Measurements from ENCODE around the gene NOG.

The NOG gene

DNA sequence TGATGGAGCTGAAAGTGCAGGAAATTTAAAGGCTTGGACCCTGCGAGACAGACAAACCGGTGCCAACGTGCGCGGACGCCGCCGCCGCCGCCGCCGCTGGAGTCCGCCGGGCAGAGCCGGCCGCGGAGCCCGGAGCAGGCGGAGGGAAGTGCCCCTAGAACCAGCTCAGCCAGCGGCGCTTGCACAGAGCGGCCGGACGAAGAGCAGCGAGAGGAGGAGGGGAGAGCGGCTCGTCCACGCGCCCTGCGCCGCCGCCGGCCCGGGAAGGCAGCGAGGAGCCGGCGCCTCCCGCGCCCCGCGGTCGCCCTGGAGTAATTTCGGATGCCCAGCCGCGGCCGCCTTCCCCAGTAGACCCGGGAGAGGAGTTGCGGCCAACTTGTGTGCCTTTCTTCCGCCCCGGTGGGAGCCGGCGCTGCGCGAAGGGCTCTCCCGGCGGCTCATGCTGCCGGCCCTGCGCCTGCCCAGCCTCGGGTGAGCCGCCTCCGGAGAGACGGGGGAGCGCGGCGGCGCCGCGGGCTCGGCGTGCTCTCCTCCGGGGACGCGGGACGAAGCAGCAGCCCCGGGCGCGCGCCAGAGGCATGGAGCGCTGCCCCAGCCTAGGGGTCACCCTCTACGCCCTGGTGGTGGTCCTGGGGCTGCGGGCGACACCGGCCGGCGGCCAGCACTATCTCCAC lies at the start of gene NOG:
TSS of gene NOG (plus strand) at position 54 of the 674 bp plus-strand sequence. CDS start at position 579, 525 bp downstream.
- no peak for DNase-seq (ENCODE audit: low read depth, low spot score)

DNA sequence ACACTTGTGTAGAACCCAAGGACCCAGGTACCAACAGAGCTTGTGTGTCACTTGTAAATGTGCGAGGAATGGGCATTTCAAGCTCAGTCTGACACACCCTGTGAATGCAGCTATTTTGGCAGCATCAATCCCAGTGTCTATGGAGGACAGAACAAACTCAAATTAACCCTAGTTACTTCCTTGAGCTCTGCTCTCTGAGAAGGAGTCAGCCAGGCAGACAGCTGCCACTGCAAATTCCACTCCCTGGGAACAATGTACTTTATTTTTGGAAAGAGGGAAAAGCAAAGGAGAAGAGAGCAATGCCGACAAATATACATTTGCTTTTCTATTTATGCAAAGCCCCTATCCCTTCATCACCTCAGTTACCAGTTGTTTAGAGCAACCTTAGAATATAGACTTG lies 48.4 kb upstream of the NOG start:
- no peak for DNase-seq (ENCODE audit: low read depth, low spot score)

DNA sequence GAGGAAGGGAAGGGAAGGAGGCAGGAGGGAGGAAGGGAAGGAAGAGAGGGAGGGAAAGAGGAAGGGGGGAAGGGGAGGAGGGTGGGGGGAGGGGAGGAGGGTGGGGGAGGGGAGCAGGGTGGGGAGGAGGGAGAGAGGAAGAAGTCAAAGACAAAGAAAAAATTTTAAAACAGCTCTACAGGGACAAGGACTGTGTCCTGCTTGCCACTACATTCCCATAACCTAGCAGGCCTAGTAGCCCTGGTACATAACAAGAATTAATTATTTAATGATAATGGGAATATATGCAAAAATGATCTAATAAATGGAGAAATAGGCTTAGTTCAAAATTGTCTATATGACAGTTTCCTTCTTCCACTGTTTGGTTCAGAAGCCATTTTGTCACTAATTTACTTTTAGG lies 47.6 kb upstream of the NOG start:
- no peak for DNase-seq (ENCODE audit: low read depth, low spot score)

DNA sequence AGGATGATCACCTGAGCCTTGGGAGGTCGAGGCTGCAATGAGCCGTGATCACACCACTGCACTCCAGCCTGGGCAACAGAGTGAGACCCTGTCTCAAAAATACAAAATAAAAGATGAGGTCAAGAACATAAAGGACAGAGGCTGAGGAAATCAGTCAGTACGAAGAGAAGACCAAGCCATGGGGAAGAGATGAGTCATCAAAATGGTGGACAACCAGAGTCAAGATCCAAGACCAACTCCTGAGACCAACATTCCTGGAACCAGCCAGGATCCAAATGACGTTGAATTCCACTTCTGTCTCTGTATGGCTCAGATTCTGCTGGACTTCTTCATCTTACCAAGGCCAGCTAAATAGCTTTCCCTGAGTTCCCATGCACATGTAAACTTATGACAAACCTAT lies 44.8 kb upstream of the NOG start:
- DNase-seq (ENCODE audit: low read depth, low spot score): no peak

DNA sequence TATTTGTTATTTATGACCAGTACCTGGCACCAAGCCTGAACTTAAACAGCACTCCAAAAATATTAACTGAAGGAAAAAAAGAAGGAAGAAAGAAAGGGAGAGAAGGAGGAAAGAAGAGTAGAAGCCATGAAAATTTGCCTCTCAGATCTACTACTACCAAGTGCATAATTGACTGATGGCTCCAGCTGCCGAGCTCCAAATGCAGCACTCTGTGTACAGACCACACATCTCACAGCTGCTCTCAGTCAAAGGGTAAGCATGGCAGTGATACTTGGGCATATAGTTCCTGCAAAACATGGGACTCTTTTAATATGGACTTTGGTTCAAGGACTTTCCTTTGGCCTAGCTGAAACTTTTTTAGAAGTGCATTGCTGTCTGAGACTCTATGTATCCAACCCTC lies 44.0 kb upstream of the NOG start:
- DNase-seq (ENCODE audit: low read depth, low spot score): no peak

GRCh38 chr17:56557682-56558081 lies 35.8 kb upstream of the NOG start:
- no peak for DNase-seq (ENCODE audit: low read depth, low spot score)

- DNase-seq (ENCODE audit: low read depth, low spot score): no peak
These were observed 35.4 kb upstream of the NOG start for GRCh38 chr17:56558088-56558487.

DNA sequence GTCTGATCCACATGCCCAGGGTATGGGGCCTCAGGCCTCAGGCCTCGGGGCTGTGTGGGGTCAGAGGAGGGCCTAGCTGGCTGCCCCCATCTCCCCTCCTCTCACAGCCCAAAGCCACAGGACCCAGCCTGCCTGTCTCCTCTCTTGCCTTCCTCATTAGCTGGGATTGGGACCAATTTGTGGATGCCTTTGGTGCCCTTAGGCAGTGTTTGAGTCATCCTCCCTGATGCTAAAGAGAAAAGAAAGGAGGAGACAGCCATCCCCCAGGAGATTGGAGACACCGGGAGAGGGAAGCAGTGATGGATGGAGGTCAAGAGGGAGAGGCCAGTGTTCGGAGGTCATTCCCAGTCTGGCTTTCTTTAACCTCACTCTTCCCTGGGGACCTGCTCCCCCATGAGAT lies 23.3 kb upstream of the NOG start:
- no peak for DNase-seq (ENCODE audit: low read depth, low spot score)

GRCh38 chr17:56571456-56571855 lies 22.0 kb upstream of the NOG start:
- DNase-seq (ENCODE audit: low read depth, low spot score): no peak

DNA sequence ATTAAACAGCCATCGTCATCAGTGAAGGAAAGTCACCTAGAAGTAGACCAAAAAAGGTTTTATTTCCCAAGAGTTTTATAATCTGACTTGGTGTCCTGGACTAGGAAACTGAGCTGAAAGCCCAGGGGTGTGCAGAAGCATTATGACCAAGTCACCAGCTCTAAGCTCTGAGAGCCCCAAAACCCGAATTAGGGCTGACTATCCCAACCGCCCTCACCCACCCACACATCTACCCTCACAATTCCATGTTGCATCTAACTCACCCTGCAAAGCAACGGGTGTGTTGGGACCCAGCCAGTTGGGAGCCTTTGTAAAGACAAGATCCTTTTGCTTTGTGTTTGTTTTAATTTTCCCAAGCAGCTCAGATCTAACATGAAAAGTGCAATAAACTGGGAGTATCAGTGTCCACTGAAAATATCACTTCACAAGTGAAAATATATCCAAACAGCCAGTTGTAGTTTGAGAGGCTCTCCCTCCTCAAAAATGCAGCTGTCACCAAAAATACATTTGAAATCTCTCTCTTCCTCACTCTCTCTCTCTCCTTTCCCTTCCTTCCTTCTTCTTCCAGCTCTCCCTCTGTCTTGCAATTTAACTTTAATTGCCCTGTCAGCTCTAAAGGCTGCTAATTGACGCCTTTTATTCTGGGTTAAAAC lies 16.2 kb upstream of the NOG start:
- DNase-seq (ENCODE audit: low read depth, low spot score): no peak

DNA sequence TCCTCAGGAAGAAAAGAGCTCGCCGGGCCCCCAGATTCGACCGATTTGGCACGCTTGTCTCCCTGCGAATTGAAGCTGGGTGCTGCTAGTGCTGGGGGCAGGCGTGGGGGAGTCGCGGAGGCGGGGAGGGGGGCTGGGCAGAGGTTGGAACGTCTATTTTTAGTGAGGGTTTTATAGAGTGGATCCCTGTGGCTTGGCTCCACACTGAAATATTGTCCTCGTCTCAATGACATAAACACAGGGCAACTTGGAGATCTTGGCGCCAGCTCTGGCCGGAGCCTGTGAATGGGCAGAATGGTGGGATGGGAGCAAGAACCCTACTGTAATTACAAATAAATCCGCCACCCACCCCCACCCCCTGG lies 15.7 kb upstream of the NOG start:
- DNase-seq (ENCODE audit: low read depth, low spot score): no peak

DNA sequence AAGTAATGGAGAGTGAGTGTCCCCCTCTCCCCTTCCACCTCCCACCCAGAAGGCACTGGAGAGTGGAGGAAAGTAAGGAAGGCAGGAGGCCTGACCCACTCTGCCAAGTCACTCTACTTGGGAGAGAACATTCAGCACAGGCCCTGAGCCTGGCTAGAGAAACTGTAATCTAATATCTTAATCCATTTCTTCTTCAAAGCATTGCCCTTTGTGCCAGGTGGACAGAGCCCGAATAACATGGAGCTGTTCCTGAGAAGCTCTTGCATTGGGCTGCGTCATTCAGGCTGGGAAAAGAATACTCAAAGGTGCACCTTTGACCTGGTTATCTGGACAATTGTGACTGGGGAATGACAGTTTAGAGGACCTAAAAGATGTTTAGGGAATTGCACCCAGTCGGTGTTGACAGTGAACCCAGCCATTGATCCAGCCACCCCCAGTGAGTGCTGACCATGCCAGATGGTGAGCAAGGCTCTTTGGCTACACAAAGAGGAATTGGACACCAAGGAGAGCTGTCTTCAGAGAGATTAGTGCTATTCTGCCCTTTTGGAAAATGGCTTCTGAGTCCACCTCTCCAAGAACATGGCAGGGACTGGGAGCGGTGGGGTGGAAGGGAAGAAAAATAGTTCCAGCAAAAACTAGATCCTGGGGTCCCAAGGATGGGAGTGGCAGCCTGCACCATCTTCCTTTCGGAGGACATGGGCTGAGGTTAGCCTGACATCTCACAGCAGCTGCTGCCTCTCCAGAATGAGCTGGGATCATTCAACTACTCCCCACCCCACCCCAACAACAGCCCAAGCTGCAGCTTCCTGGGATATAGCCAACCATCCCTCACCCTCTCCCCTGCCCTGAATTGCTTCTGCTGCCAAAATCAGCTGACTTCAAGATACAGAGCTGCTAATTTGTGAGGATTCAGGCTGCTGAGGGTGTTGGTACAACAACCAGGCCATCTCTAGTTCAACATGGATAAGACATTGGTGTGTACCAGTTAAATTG lies 11.6 kb upstream of the NOG start:
- no peak for DNase-seq (ENCODE audit: low read depth, low spot score)

- no peak for DNase-seq (ENCODE audit: low read depth, low spot score)
These were observed 9.7 kb upstream of the NOG start for GRCh38 chr17:56583772-56584171.

GRCh38 chr17:56587298-56587697 lies 6.2 kb upstream of the NOG start:
- DNase-seq (ENCODE audit: low read depth, low spot score): no peak

GRCh38 chr17:56592487-56593085 lies 913 bp upstream of the NOG start:
- no peak for DNase-seq (ENCODE audit: low read depth, low spot score)

- no peak for DNase-seq (ENCODE audit: low read depth, low spot score)
These were observed 333 bp upstream of the NOG start for GRCh38 chr17:56593086-56593645.

DNA sequence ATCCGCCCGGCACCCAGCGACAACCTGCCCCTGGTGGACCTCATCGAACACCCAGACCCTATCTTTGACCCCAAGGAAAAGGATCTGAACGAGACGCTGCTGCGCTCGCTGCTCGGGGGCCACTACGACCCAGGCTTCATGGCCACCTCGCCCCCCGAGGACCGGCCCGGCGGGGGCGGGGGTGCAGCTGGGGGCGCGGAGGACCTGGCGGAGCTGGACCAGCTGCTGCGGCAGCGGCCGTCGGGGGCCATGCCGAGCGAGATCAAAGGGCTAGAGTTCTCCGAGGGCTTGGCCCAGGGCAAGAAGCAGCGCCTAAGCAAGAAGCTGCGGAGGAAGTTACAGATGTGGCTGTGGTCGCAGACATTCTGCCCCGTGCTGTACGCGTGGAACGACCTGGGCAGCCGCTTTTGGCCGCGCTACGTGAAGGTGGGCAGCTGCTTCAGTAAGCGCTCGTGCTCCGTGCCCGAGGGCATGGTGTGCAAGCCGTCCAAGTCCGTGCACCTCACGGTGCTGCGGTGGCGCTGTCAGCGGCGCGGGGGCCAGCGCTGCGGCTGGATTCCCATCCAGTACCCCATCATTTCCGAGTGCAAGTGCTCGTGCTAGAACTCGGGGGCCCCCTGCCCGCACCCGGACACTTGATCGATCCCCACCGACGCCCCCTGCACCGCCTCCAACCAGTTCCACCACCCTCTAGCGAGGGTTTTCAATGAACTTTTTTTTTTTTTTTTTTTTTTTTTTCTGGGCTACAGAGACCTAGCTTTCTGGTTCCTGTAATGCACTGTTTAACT lies 1.0 kb downstream of the NOG start:
- no peak for DNase-seq (ENCODE audit: low read depth, low spot score)

DNA sequence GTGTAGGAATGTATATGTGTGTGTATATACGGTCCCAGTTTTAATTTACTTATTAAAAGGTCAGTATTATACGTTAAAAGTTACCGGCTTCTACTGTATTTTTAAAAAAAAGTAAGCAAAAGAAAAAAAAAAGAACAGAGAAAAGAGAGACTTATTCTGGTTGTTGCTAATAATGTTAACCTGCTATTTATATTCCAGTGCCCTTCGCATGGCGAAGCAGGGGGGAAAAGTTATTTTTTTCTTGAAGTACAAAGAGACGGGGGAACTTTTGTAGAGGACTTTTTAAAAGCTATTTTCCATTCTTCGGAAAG lies 1.6 kb downstream of the NOG start:
- no peak for DNase-seq (ENCODE audit: low read depth, low spot score)

DNA sequence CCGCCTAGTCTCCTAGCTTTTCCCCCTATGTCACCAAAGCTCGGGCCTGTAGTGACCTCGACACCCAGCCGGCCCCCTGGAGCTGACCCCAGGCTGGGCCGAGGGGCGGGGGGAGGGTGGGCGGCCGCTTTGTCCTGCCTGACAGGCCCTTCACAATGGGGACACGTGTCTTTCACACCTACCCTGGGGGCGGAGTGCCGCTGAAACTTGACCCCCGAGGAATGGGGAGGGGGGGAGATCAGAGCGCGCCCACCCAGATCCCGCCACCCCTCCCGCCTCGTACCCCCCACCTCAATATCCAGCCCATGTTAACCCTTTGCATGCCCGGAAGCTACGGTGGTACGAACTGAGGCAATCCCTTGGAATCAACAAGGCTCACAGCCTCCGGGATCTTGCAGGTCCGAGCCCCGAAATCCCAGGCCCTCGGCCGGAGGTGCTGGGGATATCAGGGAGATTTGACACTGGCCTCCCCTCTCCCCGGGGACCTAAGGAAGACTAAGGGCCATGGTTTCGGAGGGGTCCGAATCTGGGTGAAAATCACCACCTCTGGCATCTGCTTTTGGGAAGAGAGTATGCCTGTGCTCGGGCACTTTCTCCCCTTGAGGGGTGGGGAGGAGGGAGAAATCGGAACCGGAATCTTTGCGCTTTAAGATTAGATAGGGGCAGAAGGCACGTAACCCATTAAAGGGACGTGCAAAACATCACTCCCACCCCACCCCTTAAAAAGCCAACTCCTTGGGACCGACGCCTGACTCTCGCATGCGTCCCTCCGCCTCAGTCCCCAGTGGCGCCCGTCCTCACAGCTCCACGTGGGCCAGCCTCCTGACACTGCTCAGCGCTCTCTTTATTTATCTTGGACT lies 2.6 kb downstream of the NOG start:
- DNase-seq (ENCODE audit: low read depth, low spot score): no peak

Measured in smooth muscle cell of the brain vasculature (primary cell).